ENCODE results near the gene NDUFA13. TPM values are rescaled to one million over a fixed set of nuclear protein-coding genes. Genes with fewer than 3 reads are reported as not detected.

NDUFA13 gene
- 162 to 199 TPM (median 165 TPM) in 5 replicates for total RNA-seq (2022; extraction: Qiagen RNA extraction; ENCODE audit: low read depth)

GRCh38 chr19:19515642-19516519, at the start of gene NDUFA13:
TSS of gene NDUFA13 (plus strand) at chr19:19516225. CDS start at chr19:19516239, 14 bp downstream.

GRCh38 chr19:19514881-19515641, 964 bp upstream of the NDUFA13 start, which contains the start of gene TSSK6:
TSS of gene TSSK6 (minus strand) at chr19:19515548. CDS start at chr19:19515427, 121 bp downstream.

GRCh38 chr19:19528721-19529490, 12.9 kb downstream of the NDUFA13 start, which contains the start of gene YJEFN3:
TSS of gene YJEFN3 (plus strand) at chr19:19528911. CDS start at chr19:19528933, 22 bp downstream.

GRCh38 chr19:19538061-19538784, 22.2 kb downstream of the NDUFA13 start, which contains the start of gene CILP2:
TSS of gene CILP2 (plus strand) at chr19:19538265. CDS start at chr19:19538350, 85 bp downstream.

Other genes with a start within 250 kb of the NDUFA13 start
- 0.34 to 0.87 TPM (median 0.51 TPM) in 5 replicates for gene TM6SF2, start 242.9 kb upstream of the NDUFA13 start, total RNA-seq (2022; extraction: Qiagen RNA extraction; ENCODE audit: low read depth)
- gene SUGP1, start 195.7 kb upstream of the NDUFA13 start, total RNA-seq (2022; extraction: Qiagen RNA extraction; ENCODE audit: low read depth) = 23.1 to 30.6 TPM (median 26.1 TPM) in 5 replicates
- gene MAU2, start 195.4 kb upstream of the NDUFA13 start, total RNA-seq (2022; extraction: Qiagen RNA extraction; ENCODE audit: low read depth) = 10.5 to 14.4 TPM (median 12.2 TPM) in 5 replicates
- gene GATAD2A, start 110.5 kb upstream of the NDUFA13 start, total RNA-seq (2022; extraction: Qiagen RNA extraction; ENCODE audit: low read depth) = 41.2 to 53.3 TPM (median 44.7 TPM) in 5 replicates
- 0.85 to 1.8 TPM (median 1.6 TPM) in 5 replicates for gene TSSK6, start 677 bp upstream of the NDUFA13 start, total RNA-seq (2022; extraction: Qiagen RNA extraction; ENCODE audit: low read depth)
- 1.8 to 3.8 TPM (median 3.4 TPM) in 5 replicates for gene YJEFN3, start 12.7 kb downstream of the NDUFA13 start, total RNA-seq (2022; extraction: Qiagen RNA extraction; ENCODE audit: low read depth)
- gene CILP2, start 22.0 kb downstream of the NDUFA13 start, total RNA-seq (2022; extraction: Qiagen RNA extraction; ENCODE audit: low read depth) = 0.11 to 0.32 TPM (median 0.22 TPM) in 5 replicates
- 1.5 to 2.1 TPM (median 1.9 TPM) in 5 replicates for gene PBX4, start 102.5 kb downstream of the NDUFA13 start, total RNA-seq (2022; extraction: Qiagen RNA extraction; ENCODE audit: low read depth)
- gene LPAR2, start 112.0 kb downstream of the NDUFA13 start, total RNA-seq (2022; extraction: Qiagen RNA extraction; ENCODE audit: low read depth) = 2.9 to 4.6 TPM (median 3.3 TPM) in 5 replicates
- 3.5 to 5.8 TPM (median 4.9 TPM) in 5 replicates for gene GMIP, start 127.4 kb downstream of the NDUFA13 start, total RNA-seq (2022; extraction: Qiagen RNA extraction; ENCODE audit: low read depth)
- gene ATP13A1, start 147.5 kb downstream of the NDUFA13 start, total RNA-seq (2022; extraction: Qiagen RNA extraction; ENCODE audit: low read depth) = 24.5 to 34.4 TPM (median 33.4 TPM) in 5 replicates
- gene ZNF101, start 152.6 kb downstream of the NDUFA13 start, total RNA-seq (2022; extraction: Qiagen RNA extraction; ENCODE audit: low read depth) = 4.0 to 5.7 TPM (median 4.2 TPM) in 5 replicates
- 1.5 to 2.1 TPM (median 1.9 TPM) in 5 replicates for gene ZNF14, start 216.9 kb downstream of the NDUFA13 start, total RNA-seq (2022; extraction: Qiagen RNA extraction; ENCODE audit: low read depth)

All from A549 treated with RU486 at 1 μM for 4 hours (cell line).